Hepatocyte (in vitro differentiated cells): ENCODE measurements around the gene MUC5B. TPM values are rescaled to one million over a fixed set of nuclear protein-coding genes. Genes with fewer than 3 reads are reported as not detected.

Experiments
- DNase-seq: peaks from one replicate; pipeline ENCODE4 v3.0.0-alpha.2; 2016; ENCODE audit warnings: low spot score
- H2AFZ ChIP-seq: fragments of 200-600 bp; sonication (generic); 2 replicates; pipeline ENCODE4 v1.6.0; 2016; ENCODE audit warnings: antibody characterized with exemption, mild to moderate bottlenecking
- H3K27ac ChIP-seq: fragments of 200-600 bp; sonication (generic); 2 replicates; pipeline ENCODE4 v1.5.1; 2016; ENCODE audit warnings: mild to moderate bottlenecking
- H3K27me3 ChIP-seq: fragments of 200-600 bp; sonication (generic); 2 replicates; pipeline ENCODE4 v1.6.1; 2016
- H3K36me3 ChIP-seq: fragments of 200-600 bp; sonication (generic); replicated peaks from 2 replicates; pipeline ENCODE4 v1.5.1; 2016; ENCODE audit warnings: low read depth; ENCODE audit not compliant: insufficient read depth
- H3K4me1 ChIP-seq: fragments of 200-600 bp; sonication (generic); 2 replicates; pipeline ENCODE4 v1.5.1; 2016; ENCODE audit warnings: mild to moderate bottlenecking, moderate library complexity; ENCODE audit not compliant: insufficient read depth
- H3K4me2 ChIP-seq: fragments of 200-600 bp; sonication (generic); 2 replicates; pipeline ENCODE4 v1.6.0; 2016
- H3K4me3 ChIP-seq: fragments of 200-600 bp; sonication (generic); 2 replicates; pipeline ENCODE4 v1.5.1; 2016; ENCODE audit warnings: mild to moderate bottlenecking
- H3K79me2 ChIP-seq: fragments of 200-600 bp; sonication (generic); 2 replicates; pipeline ENCODE4 v1.6.0; 2017; ENCODE audit warnings: mild to moderate bottlenecking
- H3K9me2 ChIP-seq: fragments of 200-600 bp; sonication (generic); replicated peaks from 2 replicates; pipeline ENCODE4 v1.6.0; 2017; ENCODE audit warnings: mild to moderate bottlenecking; ENCODE audit not compliant: insufficient read depth
- H3K9me3 ChIP-seq: fragments of 200-600 bp; sonication (generic); 2 replicates; pipeline ENCODE4 v1.5.1; 2016; ENCODE audit warnings: low read depth, mild to moderate bottlenecking
- H4K20me1 ChIP-seq: fragments of 200-600 bp; sonication (generic); 2 replicates; pipeline ENCODE4 v1.6.0; 2016; ENCODE audit warnings: mild to moderate bottlenecking; ENCODE audit not compliant: insufficient read depth, poor library complexity, severe bottlenecking
- EZH2 ChIP-seq: fragments of 200-600 bp; sonication (generic); IDR thresholded peaks from 2 replicates; pipeline ENCODE4 v1.6.1; 2016; ENCODE audit warnings: antibody characterized with exemption, mild to moderate bottlenecking, borderline replicate concordance
- EZH2phosphoT487 ChIP-seq: fragments of 200-600 bp; sonication (generic); IDR thresholded peaks from one replicate; pipeline ENCODE4 v1.6.1; 2018; ENCODE audit warnings: antibody characterized with exemption, mild to moderate bottlenecking, low read depth, moderate library complexity; ENCODE audit not compliant: unreplicated experiment, severe bottlenecking
- WGBS: methylation state at CpG from one replicate; pipeline ENCODE4 v1.1.6; 2016; ENCODE audit warnings: low lambda C conversion rate; ENCODE audit errors: missing lambda C conversion rate; 5-methylcytosine and 5-hydroxymethylcytosine counted together
- polyA plus RNA-seq: library from polyadenylated mRNA; unstranded; fragments of >200 nt; fragmentation: Nextera tagmentation; extraction: Ambion mirVana; gene quantifications from 2 replicates; pipeline ENCODE4 v1.2.1, GENCODE V29; 2016
- total RNA-seq: library from RNA; depleted of rRNA; stranded (reverse); fragments of >200 nt; gene quantifications from 2 replicates; pipeline ENCODE4 v1.2.3, GENCODE V29; 2014
- TF ChIP-seq, protein P1 (sequence below): fragments of 200-600 bp; sonication (generic); IDR thresholded peaks from 2 replicates; pipeline ENCODE4 v1.5.1; 2016; ENCODE audit warnings: antibody characterized with exemption, mild to moderate bottlenecking; ENCODE audit not compliant: poor library complexity

Gene MUC5B
- total and polyA plus RNA-seq, 2 experiments from 2014 or later: 0.07 to 0.15 TPM

GRCh38 chr11:1283091-1283511, 60.2 kb downstream of the MUC5B start:
- H3K36me3 ChIP-seq: no peaks in the 10 kb centered on the region
- H3K79me2 ChIP-seq: no peaks in the 10 kb centered on the region
- H3K9me3 ChIP-seq: no peaks in the 10 kb centered on the region
- no peaks in the 10 kb centered on the region for H3K9me2 ChIP-seq
- no peak overlapping the region for H3K4me3 ChIP-seq
- H3K4me2 ChIP-seq: no peak overlapping the region
- no peak overlapping the region for H3K27ac ChIP-seq
- H3K27me3 ChIP-seq: no peaks in the 10 kb centered on the region
- no peak overlapping the region for H2AFZ ChIP-seq
- H3K4me1 ChIP-seq: no peaks in the 10 kb centered on the region
- DNase-seq: no peak
- peaks cover under 1% of the 10 kb centered on the region for H4K20me1 ChIP-seq
- 96% methylated on average over 16 of the region's 18 CpGs for WGBS
- TF ChIP-seq, protein P1, sequence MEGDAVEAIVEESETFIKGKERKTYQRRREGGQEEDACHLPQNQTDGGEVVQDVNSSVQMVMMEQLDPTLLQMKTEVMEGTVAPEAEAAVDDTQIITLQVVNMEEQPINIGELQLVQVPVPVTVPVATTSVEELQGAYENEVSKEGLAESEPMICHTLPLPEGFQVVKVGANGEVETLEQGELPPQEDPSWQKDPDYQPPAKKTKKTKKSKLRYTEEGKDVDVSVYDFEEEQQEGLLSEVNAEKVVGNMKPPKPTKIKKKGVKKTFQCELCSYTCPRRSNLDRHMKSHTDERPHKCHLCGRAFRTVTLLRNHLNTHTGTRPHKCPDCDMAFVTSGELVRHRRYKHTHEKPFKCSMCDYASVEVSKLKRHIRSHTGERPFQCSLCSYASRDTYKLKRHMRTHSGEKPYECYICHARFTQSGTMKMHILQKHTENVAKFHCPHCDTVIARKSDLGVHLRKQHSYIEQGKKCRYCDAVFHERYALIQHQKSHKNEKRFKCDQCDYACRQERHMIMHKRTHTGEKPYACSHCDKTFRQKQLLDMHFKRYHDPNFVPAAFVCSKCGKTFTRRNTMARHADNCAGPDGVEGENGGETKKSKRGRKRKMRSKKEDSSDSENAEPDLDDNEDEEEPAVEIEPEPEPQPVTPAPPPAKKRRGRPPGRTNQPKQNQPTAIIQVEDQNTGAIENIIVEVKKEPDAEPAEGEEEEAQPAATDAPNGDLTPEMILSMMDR: no peak
- TF ChIP-seq EZH2 (no peak), EZH2phosphoT487 (no peak)

GRCh38 chr11:1283906-1284305, 61.0 kb downstream of the MUC5B start:
- Histone ChIP-seq H3K27ac (no peak overlapping the region), H3K79me2 (no peaks in the 10 kb centered on the region), H2AFZ (no peak overlapping the region), H3K9me2 (no peaks in the 10 kb centered on the region), H3K4me1 (no peaks in the 10 kb centered on the region), H3K36me3 (no peaks in the 10 kb centered on the region), H4K20me1 (peaks cover 5% of the 10 kb centered on the region), H3K4me2 (no peak overlapping the region), H3K27me3 (no peaks in the 10 kb centered on the region), H3K4me3 (no peak overlapping the region), H3K9me3 (no peaks in the 10 kb centered on the region)
- 98% methylated on average over 8 of the region's 8 CpGs for WGBS
- TF ChIP-seq EZH2: no peak
- no peak for DNase-seq

DNA sequence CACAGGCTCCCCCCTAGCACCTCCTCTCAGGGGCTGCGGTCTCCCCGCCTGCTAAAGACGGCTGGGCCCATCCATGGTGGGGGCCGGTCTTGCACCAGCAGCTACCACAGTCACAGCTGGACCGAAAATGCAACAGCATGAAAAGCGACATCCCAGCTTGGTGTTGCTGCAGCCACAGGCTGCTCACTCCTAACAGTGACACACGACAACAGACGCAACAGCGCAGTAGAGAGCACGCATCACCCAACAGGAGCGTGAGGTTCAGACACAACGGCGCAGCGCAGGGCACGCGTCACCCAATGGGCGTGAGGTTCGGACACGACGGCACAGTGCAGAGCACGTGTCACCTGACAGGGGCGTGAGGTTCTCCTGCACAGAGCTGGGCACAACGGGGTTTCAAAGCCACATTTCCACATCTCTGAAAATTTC, 62.5 kb downstream of the MUC5B start:
- no peak overlapping the region for H3K4me3 ChIP-seq
- H4K20me1 ChIP-seq: peaks cover 6% of the 10 kb centered on the region
- H3K9me3 ChIP-seq: no peaks in the 10 kb centered on the region
- no peak for DNase-seq
- no peak overlapping the region for H2AFZ ChIP-seq
- peaks cover 3% of the 10 kb centered on the region for H3K79me2 ChIP-seq
- no peak for TF ChIP-seq EZH2
- TF ChIP-seq, protein P1: no peak
- no peak for TF ChIP-seq EZH2phosphoT487
- H3K27ac ChIP-seq: no peak overlapping the region
- 97% methylated on average over 23 of the region's 23 CpGs for WGBS
- no peaks in the 10 kb centered on the region for H3K4me1 ChIP-seq
- no peak overlapping the region for H3K4me2 ChIP-seq
- H3K9me2 ChIP-seq: no peaks in the 10 kb centered on the region
- H3K36me3 ChIP-seq: no peaks in the 10 kb centered on the region
- H3K27me3 ChIP-seq: no peaks in the 10 kb centered on the region

DNA sequence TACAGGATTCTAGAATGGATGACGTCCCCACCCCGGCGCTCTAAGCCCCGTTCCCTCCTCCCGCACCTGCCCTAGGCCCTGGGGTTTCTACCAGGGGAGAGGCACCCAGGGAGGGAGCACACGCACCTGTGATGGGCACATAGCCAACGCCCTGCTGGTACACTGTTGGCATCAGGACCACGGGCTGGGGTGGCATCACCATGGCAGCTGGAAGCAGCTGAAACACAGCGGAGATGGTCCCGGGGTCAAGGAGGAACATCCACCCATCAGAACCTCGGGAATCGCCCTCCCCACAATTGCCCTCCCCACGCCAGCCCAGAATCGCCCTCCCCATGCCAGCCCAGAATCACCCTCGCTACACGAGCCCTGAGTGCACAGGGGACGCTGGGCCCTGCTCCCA, 63.0 kb downstream of the MUC5B start:
- no peaks in the 10 kb centered on the region for H3K36me3 ChIP-seq
- no peak for TF ChIP-seq EZH2
- TF ChIP-seq, protein P1: no peak
- TF ChIP-seq EZH2phosphoT487: no peak
- no peak for DNase-seq

More for the DNA sequence above, 63.0 kb downstream of the MUC5B start:
- no peak overlapping the region for H3K4me3 ChIP-seq
- H3K27me3 ChIP-seq: no peaks in the 10 kb centered on the region
- H3K79me2 ChIP-seq: peaks cover 3% of the 10 kb centered on the region
- 96% methylated on average over 16 of the region's 17 CpGs for WGBS
- H2AFZ ChIP-seq: no peak overlapping the region
- no peaks in the 10 kb centered on the region for H3K4me1 ChIP-seq
- H4K20me1 ChIP-seq: peaks cover 12% of the 10 kb centered on the region
- H3K9me3 ChIP-seq: no peaks in the 10 kb centered on the region
- H3K4me2 ChIP-seq: no peak overlapping the region
- H3K9me2 ChIP-seq: no peaks in the 10 kb centered on the region
- no peak overlapping the region for H3K27ac ChIP-seq
